ENCODE data around the gene PCSK9.

DNA sequence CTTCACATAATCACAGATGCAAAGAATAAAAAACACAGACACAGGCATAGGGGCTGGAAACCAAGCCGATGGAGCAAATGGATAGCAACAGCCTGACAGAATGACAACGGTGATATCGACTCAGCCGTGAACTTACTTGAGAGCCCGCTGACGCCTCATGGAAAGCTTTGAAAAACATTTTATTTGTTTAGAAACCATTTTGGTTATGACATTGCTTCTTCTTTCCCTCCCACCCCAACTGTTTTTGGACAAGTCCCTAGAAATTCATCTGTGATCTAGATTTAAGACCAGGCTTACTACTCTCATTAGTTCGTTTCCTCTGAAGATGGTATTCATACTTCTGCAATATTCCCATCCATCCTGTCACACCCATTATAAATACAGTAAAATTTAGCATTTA lies 44.9 kb downstream of the PCSK9 start:
- TF ChIP-seq, protein P1, sequence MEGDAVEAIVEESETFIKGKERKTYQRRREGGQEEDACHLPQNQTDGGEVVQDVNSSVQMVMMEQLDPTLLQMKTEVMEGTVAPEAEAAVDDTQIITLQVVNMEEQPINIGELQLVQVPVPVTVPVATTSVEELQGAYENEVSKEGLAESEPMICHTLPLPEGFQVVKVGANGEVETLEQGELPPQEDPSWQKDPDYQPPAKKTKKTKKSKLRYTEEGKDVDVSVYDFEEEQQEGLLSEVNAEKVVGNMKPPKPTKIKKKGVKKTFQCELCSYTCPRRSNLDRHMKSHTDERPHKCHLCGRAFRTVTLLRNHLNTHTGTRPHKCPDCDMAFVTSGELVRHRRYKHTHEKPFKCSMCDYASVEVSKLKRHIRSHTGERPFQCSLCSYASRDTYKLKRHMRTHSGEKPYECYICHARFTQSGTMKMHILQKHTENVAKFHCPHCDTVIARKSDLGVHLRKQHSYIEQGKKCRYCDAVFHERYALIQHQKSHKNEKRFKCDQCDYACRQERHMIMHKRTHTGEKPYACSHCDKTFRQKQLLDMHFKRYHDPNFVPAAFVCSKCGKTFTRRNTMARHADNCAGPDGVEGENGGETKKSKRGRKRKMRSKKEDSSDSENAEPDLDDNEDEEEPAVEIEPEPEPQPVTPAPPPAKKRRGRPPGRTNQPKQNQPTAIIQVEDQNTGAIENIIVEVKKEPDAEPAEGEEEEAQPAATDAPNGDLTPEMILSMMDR (IDR thresholded peaks at IDR 0.05; ENCODE audit: insufficient read depth, low read depth, low read length), result no peak
- TF ChIP-seq EZH2 (IDR thresholded peaks at IDR 0.05; ENCODE audit: insufficient read depth, low read length), result no peak
